CD4-positive, alpha-beta T cell treated with Interleukin-12 subunit alpha and Interleukin-12 subunit beta, for 1 hour (primary cell): ENCODE measurements around the gene ELAPOR1.

Experiments used
- DNase-seq: peaks from one replicate; pipeline ENCODE4 v3.0.0-alpha.2; 2020

ELAPOR1 gene

DNA sequence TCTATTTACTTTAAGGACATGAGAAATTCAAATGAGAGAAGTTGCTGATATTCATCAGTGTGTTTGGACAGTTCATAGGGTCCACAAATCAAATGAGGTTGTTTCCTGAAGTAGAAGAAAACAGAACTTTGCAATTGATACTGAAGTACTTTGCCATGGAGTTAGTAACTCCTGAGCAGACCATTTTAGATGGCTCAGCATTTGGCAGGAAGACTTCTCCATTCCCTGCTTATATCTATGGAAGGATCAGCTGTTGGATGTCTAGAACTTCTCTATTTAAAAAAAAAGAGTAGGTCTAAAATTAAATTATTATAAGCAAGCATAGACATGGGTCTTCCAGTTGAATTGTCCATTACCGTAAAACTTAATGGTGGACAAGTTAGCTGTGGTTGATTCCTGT lies 18.3 kb upstream of the ELAPOR1 start:
- DNase-seq = no peak

DNA sequence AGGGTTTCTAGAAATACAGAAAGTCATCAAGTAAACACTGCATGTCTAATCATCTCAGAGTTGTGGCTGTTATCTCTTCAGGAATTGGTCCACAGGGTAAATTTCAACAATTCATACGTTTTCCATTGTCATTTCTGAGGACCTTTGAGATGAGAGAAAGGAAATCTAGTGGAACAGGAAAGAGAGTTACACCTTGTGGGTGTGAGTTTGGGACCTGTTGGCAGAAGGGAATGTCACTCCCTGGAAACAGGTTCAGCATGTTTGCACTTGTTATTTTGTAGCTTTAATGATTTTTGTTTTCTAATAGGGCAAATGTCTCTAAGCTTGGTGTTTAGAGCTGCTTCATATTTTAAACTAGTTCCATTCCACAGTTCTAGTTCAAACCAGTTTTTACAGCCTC lies 17.8 kb upstream of the ELAPOR1 start:
- no peak for DNase-seq

DNA sequence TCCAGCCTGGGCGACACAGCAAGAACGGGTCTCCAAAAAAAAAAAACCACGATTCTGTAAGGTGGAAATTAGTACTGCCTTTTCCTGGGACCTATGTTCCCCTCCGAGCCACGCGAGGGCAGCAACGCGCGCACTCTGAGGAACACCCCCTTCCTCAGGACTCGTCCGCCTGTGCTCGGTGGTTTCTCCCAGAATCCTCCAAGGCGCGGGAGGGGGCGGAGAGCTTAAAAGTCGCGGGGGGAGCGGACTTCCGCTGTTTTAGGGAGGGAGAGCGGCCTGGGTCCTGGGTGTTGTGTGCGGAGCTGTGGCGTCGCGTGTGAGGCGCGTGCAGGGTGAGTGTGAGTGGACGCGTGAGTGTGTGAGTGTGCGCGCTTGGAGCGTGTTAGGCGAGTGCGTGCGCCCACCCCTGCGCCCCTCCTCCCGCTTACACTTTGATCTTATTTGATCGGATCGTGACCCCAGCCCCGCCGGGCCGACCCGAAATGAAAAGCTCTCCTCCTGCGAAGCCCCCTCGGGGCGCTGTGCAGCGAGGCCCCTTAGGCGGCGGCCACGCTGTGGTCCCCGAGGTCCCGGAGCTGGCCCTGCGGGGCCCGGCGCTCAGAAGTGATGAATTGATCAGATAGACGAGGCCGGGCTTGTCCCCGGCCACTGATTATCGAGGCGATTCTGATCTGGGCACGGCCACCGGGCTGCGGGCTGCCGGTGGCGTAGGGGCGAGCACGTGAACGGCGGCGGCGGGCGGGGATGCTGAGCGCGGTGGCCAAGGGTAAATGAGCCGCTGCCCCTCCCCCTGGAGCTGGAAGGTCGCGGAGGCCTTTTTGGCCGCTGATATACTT lies 13.8 kb upstream of the ELAPOR1 start:
- DNase-seq = peak; percentile 97

DNA sequence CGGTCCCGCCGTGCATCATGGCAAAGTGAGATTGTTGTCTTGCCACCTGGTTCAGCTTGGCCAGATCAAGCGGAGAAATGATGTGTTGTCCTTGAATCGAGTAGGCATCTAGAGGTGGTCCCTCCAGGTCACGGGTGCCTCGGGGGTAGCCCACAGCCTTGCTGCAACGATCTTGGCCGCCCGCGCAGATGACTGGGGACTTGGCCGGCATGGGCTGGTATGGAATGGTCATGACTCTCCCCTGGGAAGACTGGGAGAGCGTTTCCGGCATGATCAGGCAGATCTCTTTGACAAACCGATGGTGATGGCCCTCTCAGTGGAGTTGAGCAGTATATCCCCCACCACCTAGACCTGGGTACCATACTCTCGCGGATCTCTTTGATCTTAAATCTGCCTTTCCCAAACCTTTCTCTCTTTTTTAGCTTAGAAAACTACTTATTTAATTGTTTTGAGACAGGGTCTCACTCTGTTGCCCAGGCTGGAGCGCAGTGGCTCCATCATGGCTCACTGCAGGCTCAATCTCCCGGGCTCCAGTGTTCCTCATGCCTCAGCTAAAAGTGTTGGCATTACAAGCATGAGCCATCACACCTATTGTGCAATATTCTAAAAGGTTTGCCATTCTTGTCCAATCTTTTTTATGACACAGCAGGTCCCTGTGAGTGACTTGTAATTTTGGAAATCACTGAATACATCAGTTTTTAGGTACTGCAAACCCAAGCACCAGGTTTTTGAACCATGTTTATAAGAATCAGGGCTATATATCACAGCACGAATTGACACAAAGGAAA lies 9.4 kb upstream of the ELAPOR1 start:
- DNase-seq = no peak

DNA sequence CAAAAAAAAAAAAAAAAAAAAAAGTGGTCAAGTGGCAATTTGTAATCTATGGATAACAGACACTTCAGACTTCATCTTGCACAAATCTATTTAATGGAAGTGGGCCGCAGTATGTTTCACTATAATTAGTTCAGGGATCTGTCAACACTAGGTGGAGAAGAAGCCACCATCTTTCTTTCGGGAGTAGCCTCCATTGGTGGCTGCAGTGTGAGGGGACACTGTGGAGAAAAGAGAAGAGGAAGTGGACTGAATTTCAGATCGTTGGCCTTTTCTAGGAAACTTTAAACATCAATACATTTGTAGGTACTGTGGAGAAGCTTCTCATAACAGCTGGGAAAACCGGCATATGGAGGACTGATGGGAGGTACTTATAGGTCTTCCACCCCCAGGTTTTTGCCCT lies 8.0 kb upstream of the ELAPOR1 start:
- no peak for DNase-seq

DNA sequence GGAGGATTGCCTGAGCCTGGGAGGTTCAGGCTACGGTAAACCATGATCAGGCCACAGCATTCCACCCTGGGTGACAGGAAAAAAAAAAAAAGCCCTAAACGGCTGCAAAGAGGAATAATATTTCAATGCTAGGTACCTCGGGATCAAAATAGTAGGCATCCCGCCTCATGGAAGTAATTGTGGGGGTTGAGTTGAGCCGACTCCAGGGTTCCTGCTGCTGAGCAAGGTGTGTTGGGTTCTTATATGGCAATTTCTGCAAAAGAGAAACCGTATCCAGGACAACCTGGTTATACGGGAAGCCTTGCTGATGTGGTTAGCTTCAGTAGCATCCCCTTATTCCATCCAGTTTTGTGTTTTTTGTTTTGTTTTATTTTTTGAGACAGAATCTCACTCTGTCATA lies 6.1 kb upstream of the ELAPOR1 start:
- no peak for DNase-seq

DNA sequence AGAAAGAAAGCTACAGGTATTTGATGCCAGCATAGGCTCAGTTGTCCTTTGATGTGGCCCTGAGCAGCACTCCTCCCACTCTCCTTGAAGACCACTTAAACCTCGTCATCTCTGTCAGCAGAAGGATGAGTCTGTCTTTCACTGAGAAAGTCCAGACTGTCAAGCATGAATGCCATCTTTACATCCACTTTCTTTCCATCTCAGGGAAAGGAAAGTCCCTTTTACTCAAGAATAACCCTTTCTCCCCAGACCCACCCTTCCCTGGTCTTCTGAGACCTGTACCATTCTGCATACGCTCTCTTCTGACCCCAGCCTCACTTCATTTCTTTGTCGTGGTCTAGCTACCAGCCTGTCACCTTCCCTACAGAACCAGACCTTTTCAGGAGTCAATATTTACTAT lies 4.0 kb upstream of the ELAPOR1 start:
- no peak for DNase-seq

DNA sequence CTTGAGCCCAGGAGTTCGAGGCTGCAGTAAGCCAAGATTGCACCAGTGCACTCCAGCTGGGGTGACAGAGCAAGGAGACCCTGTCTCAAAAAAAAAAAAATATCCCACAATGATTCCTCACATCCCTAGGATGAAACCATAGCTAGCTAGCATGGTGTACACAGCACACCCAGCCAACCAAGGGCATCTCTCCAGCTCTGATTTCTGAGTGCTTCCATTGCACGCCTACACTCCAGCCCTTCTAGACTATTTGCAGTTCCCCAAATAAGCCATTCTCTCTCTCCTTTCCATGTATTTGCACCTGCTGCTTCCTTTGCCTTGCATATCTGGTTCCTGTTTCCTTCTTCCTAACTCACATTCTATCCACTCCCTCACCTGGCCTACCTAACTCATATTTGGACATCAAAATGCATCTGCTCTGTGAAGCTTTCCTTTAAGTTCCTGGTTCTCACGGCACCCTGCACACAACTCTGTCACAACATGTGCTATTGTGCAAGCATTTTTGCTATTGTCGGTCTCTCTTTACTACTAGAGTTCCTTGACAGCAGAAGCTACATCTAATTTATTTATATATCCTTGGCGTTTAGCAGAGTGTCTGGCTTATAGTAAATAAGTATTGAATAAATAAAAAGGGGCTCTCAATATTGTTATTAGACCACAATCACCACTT lies 2.4 kb upstream of the ELAPOR1 start:
- DNase-seq = no peak

DNA sequence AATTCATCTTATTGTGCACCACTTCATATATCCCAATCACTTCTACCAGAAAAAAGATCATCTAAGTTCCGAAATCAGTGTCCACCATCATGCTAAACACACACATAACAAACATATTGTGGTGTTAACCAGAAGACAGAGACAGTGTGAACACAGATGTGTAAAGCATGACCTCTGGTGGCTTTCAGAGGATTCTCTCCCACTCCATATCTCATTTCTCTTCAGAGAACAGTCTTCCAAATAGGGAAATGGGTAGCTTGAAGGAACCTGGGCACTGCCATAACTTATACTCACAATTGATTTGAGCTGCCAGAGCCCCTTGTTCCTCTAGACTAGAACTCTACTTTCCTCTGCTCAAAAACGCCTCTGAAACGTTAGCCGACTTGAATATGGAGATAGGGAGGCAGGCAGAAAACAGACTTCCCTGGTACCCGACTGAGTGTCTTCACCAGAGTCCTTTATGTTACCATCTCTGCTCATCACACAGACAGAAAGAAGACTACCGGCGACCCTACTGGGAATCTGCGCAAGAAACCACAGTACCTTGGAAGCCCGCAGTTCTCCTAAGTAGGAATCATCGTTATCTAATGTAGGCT lies 1.8 kb upstream of the ELAPOR1 start:
- DNase-seq = peak; percentile 33

DNA sequence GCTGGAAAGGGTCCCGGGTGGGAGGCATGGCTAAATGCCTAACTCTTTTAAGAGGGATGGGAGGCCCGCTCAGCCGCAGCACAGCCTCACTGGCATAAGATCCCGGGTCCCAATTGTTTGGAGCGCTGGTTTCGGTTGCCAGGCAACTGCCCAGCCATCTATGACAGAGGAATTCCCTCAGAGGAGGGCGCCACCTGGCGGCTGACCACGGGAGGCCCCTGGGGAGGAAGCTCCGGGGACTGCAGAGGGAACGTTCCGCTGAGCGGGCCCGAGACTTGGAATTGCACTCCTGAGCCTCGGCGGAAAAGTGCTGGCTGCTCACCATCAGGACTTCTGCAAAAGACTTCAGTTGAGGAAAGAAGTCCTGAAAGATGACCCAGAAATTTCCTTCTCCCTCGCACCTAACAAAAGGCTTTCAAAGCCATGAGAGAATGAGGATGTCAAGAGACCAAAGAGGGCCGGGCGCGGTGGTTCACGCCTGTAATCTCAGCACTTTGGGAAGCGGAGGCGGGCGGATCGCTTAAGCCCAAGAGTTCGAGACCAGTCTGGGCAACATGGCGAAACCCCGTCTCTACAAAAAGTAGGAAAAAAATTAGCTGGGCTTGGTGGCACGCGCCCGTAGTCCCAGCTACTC lies 1.1 kb upstream of the ELAPOR1 start:
- peak; percentile 93 for DNase-seq

DNA sequence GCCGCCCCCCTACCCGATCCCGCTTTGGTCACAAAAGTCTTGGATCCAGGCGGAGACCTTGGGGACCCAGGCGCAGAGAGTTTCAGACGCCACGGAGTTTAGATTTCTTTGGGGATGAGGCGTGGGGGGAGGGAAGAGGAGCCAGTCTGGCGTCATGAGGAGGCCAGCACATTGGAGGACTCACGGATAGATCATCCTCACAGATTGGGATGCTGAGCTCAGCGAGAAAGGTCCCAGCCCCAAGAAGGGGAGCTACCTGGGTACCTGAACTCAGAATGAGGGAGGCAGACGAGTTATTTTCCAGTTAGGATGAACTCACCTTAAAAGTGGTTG lies 393 bp downstream of the ELAPOR1 start:
- DNase-seq = no peak

DNA sequence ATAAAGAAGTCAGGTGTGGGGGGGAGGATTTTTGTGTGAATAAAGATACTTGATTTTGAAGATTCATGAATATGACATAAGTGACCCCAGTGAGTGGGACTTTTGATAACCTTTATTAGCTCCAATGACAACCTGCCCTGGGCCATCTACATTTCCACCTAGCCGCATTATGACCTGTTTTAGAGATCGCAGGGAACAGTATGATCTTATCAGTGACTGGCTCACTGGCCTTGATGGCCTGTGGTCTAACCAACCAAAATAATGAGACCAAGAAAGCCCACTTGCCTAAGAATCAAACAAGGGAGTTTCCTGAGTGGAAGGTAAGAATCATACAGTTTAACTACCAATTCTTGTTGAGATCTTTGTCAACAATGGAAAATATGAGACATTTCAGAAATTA lies 1.8 kb downstream of the ELAPOR1 start:
- DNase-seq = no peak

DNA sequence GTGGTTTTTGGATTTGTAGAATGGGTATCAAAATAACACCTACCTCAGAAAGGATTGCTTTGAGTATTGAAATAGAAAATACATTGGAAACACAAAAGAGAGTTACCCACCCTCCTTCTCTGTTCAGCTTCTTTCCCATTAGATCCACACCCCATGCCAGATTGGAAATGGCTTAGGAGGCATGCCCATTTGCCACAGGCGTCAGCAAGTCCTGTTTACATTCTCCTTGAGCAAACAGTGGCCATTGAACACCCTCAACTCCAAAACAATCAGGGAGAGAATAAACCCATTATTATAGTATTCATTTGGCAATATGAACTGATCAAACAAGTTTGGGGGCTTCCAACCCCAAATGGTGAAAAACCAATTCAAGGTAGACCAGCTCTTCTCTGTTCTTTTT lies 2.4 kb downstream of the ELAPOR1 start:
- no peak for DNase-seq

DNA sequence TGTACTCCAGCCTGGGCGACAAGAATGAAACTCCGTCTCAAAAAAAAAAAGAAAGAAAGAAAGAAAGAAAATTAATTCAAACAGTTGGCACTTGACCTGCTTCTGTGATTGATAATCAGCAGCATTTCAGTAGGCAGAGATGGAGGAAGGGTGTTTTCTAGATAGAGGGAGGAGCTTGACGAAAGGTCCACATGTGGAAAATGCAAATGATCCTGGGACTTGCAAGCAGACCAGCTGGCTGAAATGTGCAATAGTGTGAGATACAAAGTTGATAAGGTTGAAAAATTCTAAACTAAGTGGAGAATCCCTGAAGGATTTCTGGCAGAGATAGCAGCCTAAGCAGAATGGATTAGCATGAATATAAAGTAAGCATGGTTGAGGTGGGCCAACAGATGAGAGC lies 4.2 kb downstream of the ELAPOR1 start:
- no peak for DNase-seq

DNA sequence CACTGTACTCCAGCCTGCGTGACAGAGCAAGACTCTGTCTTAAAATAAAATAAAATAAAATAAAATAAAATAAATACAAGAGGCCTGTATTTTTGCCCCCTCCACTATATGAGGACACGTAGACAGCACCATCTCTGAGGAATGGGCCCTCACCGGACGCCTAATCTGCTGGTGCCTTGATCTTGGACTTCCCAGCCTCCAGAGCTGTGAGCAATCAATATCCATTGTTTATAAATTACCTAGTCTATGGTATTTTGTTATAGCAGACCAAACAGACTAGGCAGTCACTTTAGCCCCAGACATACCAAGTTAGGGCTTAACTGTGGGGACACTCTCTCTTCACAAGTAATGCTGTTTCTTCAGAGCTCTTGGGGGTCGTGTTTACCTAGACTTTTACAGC lies 6.4 kb downstream of the ELAPOR1 start:
- no peak for DNase-seq

DNA sequence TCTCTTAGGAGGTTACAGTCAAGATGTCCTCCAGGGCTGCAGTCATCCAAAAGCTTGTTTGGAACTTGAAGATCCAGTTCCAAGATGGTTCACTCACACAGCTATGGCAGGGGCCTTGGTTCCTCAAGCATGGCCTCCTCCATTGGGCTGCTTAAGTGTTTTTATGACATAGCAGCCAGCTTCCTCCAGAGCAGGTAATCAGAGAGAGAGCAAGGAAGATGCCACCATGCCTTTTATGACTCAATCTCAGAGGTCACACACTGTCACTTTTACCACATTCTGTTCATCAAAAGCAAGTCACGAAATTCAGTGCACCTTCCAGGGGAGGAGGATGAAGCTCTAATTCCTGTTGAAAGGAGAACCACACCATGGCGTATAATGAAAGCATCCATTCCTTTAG lies 17.1 kb downstream of the ELAPOR1 start:
- no peak for DNase-seq

DNA sequence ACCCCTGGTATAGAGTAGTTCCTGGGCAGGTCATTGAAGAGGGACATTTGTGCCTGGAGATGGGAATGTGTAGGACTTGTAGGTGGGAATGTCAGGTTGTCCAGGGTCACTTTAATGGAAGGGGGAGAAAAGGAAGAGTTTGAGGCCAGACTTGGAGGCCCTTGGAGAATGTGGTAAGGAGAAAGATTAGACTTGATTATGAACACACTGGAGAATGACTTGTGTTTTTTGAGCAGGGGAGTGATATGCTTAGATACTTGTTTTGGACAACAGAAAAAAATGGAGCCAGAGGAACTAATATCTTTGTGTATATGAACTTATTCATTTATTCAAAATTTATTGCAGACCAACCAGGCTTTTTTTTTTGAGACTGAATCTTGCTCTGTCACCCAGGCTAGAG lies 17.9 kb downstream of the ELAPOR1 start:
- no peak for DNase-seq

DNA sequence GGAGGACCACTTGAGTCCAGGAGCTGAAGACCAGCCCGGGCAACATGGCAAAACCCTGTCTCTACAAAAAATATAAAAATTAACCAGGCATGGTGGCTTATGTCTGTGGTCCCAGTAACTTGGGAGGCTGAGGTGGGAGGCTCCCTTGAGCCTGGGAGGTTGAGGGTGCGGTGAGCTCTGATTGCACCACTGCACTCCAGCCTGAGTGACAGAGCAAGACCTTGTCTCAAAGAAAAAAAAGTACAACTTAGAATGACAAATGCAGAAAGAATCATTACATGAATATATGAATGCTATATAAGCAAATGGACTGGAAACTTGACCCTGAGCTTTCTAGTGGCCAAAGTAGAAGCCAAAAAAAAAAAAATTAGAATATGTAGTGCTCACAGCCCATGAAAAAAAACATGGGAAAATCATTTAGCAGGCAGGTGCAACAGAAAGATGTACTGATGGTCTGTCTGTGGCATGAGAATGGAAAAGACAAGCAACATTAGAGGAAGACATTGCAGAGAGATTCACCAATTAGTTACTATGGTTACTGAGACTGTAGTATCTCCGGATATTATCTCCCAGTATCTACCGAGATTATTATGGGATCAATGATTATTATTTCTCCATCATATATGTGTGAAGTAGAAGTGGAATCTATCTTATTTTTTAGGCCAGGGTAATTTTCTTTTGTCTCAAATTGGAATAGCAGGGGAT lies 19.2 kb downstream of the ELAPOR1 start:
- no peak for DNase-seq

DNA sequence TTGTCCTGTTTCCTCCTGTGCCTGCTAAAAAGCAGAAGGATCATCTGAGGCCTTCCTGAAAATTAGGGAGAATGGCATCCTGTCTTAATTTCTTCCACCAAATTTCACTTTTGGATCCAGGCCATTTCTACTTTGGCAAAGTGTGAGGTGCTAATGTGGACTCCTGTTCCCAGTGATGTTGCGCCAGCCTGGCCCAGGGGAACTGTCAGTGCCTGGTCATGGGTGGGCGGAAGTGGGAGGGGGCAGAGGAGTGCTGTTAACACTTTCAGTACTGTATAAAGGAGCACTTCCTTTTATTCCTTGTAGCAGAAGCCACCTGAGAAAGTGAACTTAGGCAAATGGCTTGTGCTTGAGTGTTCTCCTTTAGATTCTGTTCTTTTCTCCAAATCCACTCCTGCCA lies 19.9 kb downstream of the ELAPOR1 start:
- DNase-seq = no peak

DNA sequence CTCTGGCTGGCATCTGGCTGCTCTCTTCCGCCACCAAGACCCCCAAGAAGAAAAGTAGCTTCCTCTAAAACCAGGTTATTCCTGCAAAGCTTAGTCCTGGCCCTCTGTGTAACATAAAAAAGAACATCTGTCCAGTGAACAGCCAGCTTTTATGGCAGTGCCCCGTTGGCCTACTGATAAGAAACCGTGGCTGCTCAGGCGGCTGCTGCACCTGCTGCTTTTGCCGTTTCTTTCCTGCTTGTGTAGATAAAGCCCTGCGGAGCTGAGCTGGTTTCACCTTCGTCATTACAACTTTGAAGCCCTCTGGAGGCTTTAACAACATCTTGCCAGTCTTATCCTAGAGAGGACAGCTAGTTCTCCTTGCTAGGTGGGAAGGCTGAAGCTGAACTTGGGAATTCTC lies 20.5 kb downstream of the ELAPOR1 start:
- no peak for DNase-seq

DNA sequence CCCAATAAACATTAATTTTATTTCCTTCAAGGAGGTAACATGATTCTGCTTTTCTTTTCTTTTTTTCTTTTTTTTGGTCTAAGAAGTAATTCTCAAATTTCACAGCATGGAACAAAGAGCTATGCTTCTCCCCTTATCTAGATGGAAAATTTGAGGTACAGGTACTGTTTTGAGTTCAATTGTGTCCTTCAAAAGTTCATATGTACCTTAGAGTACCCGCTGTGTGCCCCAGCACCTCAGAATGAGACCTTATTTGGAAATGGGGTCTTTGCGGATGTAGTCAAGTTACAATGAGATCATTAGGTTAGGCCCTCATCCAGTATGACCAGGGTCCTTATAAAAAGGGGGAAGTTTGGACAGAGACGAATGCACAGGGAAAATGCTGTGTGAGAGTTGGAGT lies 22.0 kb downstream of the ELAPOR1 start:
- DNase-seq = no peak

DNA sequence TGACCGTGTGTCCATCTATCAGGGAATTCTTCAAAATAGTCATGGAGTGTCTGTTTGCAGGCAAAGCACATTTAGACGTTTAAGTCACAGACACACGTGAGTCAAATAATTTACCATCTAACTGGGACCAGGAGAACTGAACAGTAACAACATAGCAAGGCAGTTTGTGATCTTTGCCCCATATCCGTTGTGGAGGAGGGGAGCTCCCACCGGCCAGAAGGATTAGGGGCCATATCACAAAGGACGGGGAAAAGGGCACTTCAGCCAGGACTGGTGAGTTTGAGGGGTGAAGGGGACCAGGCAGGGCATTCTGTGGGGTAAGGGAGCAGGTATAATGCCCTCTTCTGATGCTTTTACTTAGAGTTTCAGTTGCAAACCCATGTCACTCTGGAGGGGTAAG lies 22.9 kb downstream of the ELAPOR1 start:
- no peak for DNase-seq

DNA sequence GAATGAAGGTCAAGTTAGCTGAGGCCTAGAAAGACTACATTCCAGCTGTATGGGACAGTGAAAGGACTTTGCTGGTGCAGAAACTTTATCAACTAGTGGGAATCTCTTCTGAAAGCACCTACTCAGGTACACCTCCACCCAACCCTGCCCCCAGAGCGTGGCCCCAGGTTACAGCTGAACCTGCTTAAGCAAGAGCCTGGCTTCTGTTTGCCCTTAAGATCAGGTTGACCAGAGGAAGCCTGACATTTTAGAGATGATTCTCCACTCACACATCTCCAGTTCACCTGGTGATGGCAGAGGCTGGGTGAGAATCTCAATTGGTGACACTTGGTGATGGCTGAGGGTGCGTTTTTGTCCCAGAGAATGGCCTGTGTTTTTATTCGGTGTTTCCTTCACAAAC lies 24.0 kb downstream of the ELAPOR1 start:
- DNase-seq = no peak
